Lung (tissue), 12 donors: ENCODE data around the gene STEAP4. TPM values are rescaled to one million over a fixed set of nuclear protein-coding genes. Genes with fewer than 3 reads are reported as not detected.

Source experiments
- ATAC-seq: fragments of 200-7000 bp; cut with Tn5 transposase; one replicate; pipeline ENCODE4 v1.9.1; 2020; ENCODE audit warnings: moderate number of reproducible peaks; ENCODE audit not compliant: insufficient read depth, low FRiP score
- DNase-seq, 3 donors: peaks; one replicate each; pipeline ENCODE4 v3.0.0-alpha.2; 2013 to 2017
- H3K27ac ChIP-seq, 2 donors: one replicate each; pipeline ENCODE4 v1.5.1; 2013; ENCODE audit warnings: mild to moderate bottlenecking in 2 of 2, moderate library complexity in 2 of 2, control low read depth in 1 of 2, inconsistent platforms in 1 of 2, low read depth in 1 of 2, low read length in 1 of 2
- H3K27me3 ChIP-seq, 3 donors: one replicate each; pipeline ENCODE4 v1.5.1; 2013; ENCODE audit warnings: low read length in 2 of 3; ENCODE audit not compliant: control insufficient read depth in 3 of 3, insufficient read depth in 3 of 3
- H3K36me3 ChIP-seq, 4 donors: one replicate each; pipeline ENCODE4 v1.5.1; 2013; ENCODE audit warnings: low read length in 4 of 4, mild to moderate bottlenecking in 1 of 4, moderate library complexity in 1 of 4; ENCODE audit not compliant: control insufficient read depth in 4 of 4, insufficient read depth in 4 of 4
- H3K4me1 ChIP-seq, 5 donors: one replicate each; pipeline ENCODE4 v1.5.1; 2013; ENCODE audit warnings: low read length in 5 of 5, mild to moderate bottlenecking in 2 of 5, moderate library complexity in 1 of 5; ENCODE audit not compliant: control insufficient read depth in 5 of 5, insufficient read depth in 5 of 5
- H3K4me3 ChIP-seq: one replicate; pipeline ENCODE4 v1.5.1; 2013; ENCODE audit warnings: mild to moderate bottlenecking, control low read depth, moderate library complexity
- H3K9ac ChIP-seq, 2 donors: one replicate each; pipeline ENCODE4 v1.5.1; 2013; ENCODE audit warnings: low read length in 2 of 2, control low read depth in 1 of 2; ENCODE audit not compliant: insufficient read depth in 1 of 2
- H3K9me3 ChIP-seq, 4 donors: one replicate each; pipeline ENCODE4 v1.5.1; 2013; ENCODE audit warnings: low read length in 3 of 4, mild to moderate bottlenecking in 1 of 4, moderate library complexity in 1 of 4; ENCODE audit not compliant: control insufficient read depth in 4 of 4, insufficient read depth in 3 of 4
- CTCF ChIP-seq: IDR thresholded peaks from 2 replicates; pipeline ENCODE4 v1.5.1; 2012; ENCODE audit warnings: mild to moderate bottlenecking; ENCODE audit errors: control extremely low read depth, extremely low read depth
- WGBS, 2 donors: extraction: QIAGEN DNeasy Blood & Tissue Kit; methylation state at CpG; one replicate each; pipeline ENCODE4 v1.1.7; 2013; 5-methylcytosine and 5-hydroxymethylcytosine counted together
- polyA plus RNA-seq, 2 donors: library from polyadenylated mRNA; stranded (reverse); fragments of 200-250 nt; gene quantifications; one replicate each; pipeline ENCODE4 v1.2.1, GENCODE V29; 2013
- total RNA-seq, 2 donors: library from RNA; depleted of rRNA in 1 of 2; stranded (reverse); fragments of >200 nt in 1 of 2; gene quantifications; one replicate each; pipeline ENCODE4 v1.2.1, GENCODE V29; 2014 to 2021
- donor health status: control.
- donor health status: control.
- donor health status: Bipolar disorder and iron deficiency.
- donor health status: healthy.
- donor health status: DM: yes; HTN: yes; CAD: no.

Gene STEAP4
- total and polyA plus RNA-seq, 4 donors = 17.1 to 108 (median 58.8) TPM

GRCh38 chr7:88344956-88345832, 38.5 kb upstream of the STEAP4 start:
- Histone ChIP-seq H3K27me3 (no peaks in the 10 kb centered on the region), H3K27ac (no peak overlapping the region), H3K9me3 (no peaks in the 10 kb centered on the region), H3K36me3 (no peaks in the 10 kb centered on the region), H3K4me3 (no peak overlapping the region), H3K9ac (no peak overlapping the region), H3K4me1 (no peaks in the 10 kb centered on the region)
- DNase-seq = peak; percentile 39 to 64 (median 63)
- peak; percentile 81 for ATAC-seq
- no peak for TF ChIP-seq CTCF
- WGBS, 2 donors = 26% methylated on average over 15 of the region's 15 CpGs

GRCh38 chr7:88344271-88344670, 37.6 kb upstream of the STEAP4 start:
- no peak overlapping the region for H3K9ac ChIP-seq
- WGBS, 2 donors = 82 to 84% methylated on average over 8 of the region's 8 CpGs
- no peak for TF ChIP-seq CTCF
- no peaks in the 10 kb centered on the region for H3K27me3 ChIP-seq
- H3K9me3 ChIP-seq = no peaks in the 10 kb centered on the region
- no peaks in the 10 kb centered on the region for H3K36me3 ChIP-seq
- no peaks in the 10 kb centered on the region for H3K4me1 ChIP-seq
- no peak overlapping the region for H3K27ac ChIP-seq
- no peak overlapping the region for H3K4me3 ChIP-seq
- ATAC-seq (no peak), DNase-seq (no peak)

GRCh38 chr7:88339195-88339922, 32.7 kb upstream of the STEAP4 start:
- Histone ChIP-seq H3K9ac (no peak overlapping the region), H3K27me3 (no peaks in the 10 kb centered on the region), H3K4me1 (no peaks in the 10 kb centered on the region), H3K36me3 (no peaks in the 10 kb centered on the region), H3K4me3 (no peak overlapping the region), H3K27ac (no peak overlapping the region), H3K9me3 (no peaks in the 10 kb centered on the region)
- no peak for TF ChIP-seq CTCF
- no peak for DNase-seq
- WGBS, 2 donors = 55 to 71% methylated on average over 2 of the region's 2 CpGs
- no peak for ATAC-seq
